HepG2 (cell line): ENCODE measurements around the gene PSMD12. TPM values are rescaled to one million over a fixed set of nuclear protein-coding genes. Genes with fewer than 3 reads are reported as not detected.
A peak's percentile ranks its signal among the peaks of the same experiment; 100 is the strongest.

Source experiments
- ATAD3A ChIP-seq: sonication (generic); formaldehyde crosslinking; IDR thresholded peaks from 2 replicates; pipeline ENCODE4 v1.4.0; 2020; ENCODE audit warnings: missing genetic modification reagents
- FOXM1 ChIP-seq: sonication (generic); formaldehyde crosslinking; IDR thresholded peaks from 2 replicates; pipeline ENCODE4 v1.5.0; 2020; ENCODE audit warnings: missing genetic modification reagents
- IRF2 ChIP-seq: IDR thresholded peaks from 2 replicates; pipeline ENCODE4 v1.6.1; 2018; ENCODE audit warnings: missing genetic modification reagents, missing compliant biosample characterization
- MYC ChIP-seq: sonication (generic); formaldehyde crosslinking; IDR thresholded peaks from 2 replicates; pipeline ENCODE4 v1.9.0; 2021; ENCODE audit warnings: missing genetic modification reagents, borderline replicate concordance
- NFE2L1 ChIP-seq: sonication (generic); formaldehyde crosslinking; IDR thresholded peaks from 2 replicates; pipeline ENCODE4 v1.4.0; 2020; ENCODE audit warnings: missing genetic modification reagents, mild to moderate bottlenecking, borderline replicate concordance
- SALL2 ChIP-seq: sonication (generic); formaldehyde crosslinking; IDR thresholded peaks from 2 replicates; pipeline ENCODE4 v1.8.1; 2023; ENCODE audit warnings: mild to moderate bottlenecking, missing genetic modification reagents, inconsistent platforms
- SP5 ChIP-seq: IDR thresholded peaks from 2 replicates; pipeline ENCODE4 v1.6.1; 2016; ENCODE audit warnings: low read depth, borderline replicate concordance
- ZBTB21 ChIP-seq: sonication (generic); formaldehyde crosslinking; IDR thresholded peaks from 2 replicates; pipeline ENCODE4 v1.4.0; 2020; ENCODE audit warnings: missing genetic modification reagents
- ZFYVE20 ChIP-seq: sonication (generic); formaldehyde crosslinking; IDR thresholded peaks from 2 replicates; pipeline ENCODE4 v1.8.0; 2023; ENCODE audit warnings: low read depth, mild to moderate bottlenecking, moderate library complexity, missing genetic modification reagents, borderline replicate concordance
- ZKSCAN5 ChIP-seq: sonication (generic); formaldehyde crosslinking; IDR thresholded peaks from 2 replicates; pipeline ENCODE4 v1.5.1; 2020; ENCODE audit warnings: mild to moderate bottlenecking, missing genetic modification reagents
- ZNF232 ChIP-seq: sonication (generic); formaldehyde crosslinking; IDR thresholded peaks from 2 replicates; pipeline ENCODE4 v1.4.0; 2020; ENCODE audit warnings: missing genetic modification reagents, borderline replicate concordance
- ZNF274 ChIP-seq: sonication (generic); formaldehyde crosslinking; IDR thresholded peaks from 2 replicates; pipeline ENCODE4 v1.5.1; 2020; ENCODE audit warnings: mild to moderate bottlenecking, missing genetic modification reagents
- ZNF432 ChIP-seq: sonication (generic); formaldehyde crosslinking; IDR thresholded peaks from 2 replicates; pipeline ENCODE4 v1.5.0; 2020; ENCODE audit warnings: missing genetic modification reagents, mild to moderate bottlenecking, borderline replicate concordance
- ZNF570 ChIP-seq: sonication (generic); formaldehyde crosslinking; IDR thresholded peaks from 2 replicates; pipeline ENCODE4 v1.4.0; 2020; ENCODE audit warnings: mild to moderate bottlenecking, missing genetic modification reagents, borderline replicate concordance
- ZNF607 ChIP-seq: sonication (generic); formaldehyde crosslinking; IDR thresholded peaks from 2 replicates; pipeline ENCODE4 v1.5.1; 2020; ENCODE audit warnings: missing genetic modification reagents, mild to moderate bottlenecking, borderline replicate concordance
- polyA plus RNA-seq, 8 experiments: library from polyadenylated mRNA; depleted of rRNA in 3 of 8; stranded (reverse) in 7 of 8; unstranded in 1 of 8; fragments of >200 nt; fragmentation: Illumina TruSeq in 4 of 8; extraction: Trizol in 4 of 8; gene quantifications; 2 replicates each; pipeline versions ENCODE4 v1.2.1 to v1.2.3, GENCODE V29; 2011 to 2016; ENCODE audit warnings: low read depth in 4 of 8, missing spikeins in 1 of 8, mixed read lengths in 1 of 8; ENCODE audit not compliant: insufficient read depth in 1 of 8
- total RNA-seq, 5 experiments: library from RNA; depleted of rRNA; stranded (reverse); fragments of >200 nt; fragmentation: Illumina TruSeq; extraction: Trizol; gene quantifications; 2 replicates each; pipeline ENCODE4 v1.2.3, GENCODE V29; 2016; ENCODE audit warnings: low read depth in 1 of 5
- TF ChIP-seq, protein P1 (sequence below): sonication (generic); formaldehyde crosslinking; IDR thresholded peaks from 2 replicates; pipeline ENCODE4 v1.5.0; 2020; ENCODE audit warnings: mild to moderate bottlenecking, missing genetic modification reagents
- TF ChIP-seq, protein P2 (sequence below), 2 experiments: sonication (generic) in 1 of 2; formaldehyde crosslinking in 1 of 2; IDR thresholded peaks; 2 replicates each; pipeline versions ENCODE4 v1.6.1 to v1.9.0; 2014 to 2022; ENCODE audit warnings: antibody characterized with exemption in 1 of 2, borderline replicate concordance in 1 of 2, inconsistent platforms in 1 of 2, low read depth in 1 of 2, missing genetic modification reagents in 1 of 2
- TF ChIP-seq, protein P3 (sequence below): sonication (generic); formaldehyde crosslinking; IDR thresholded peaks from 2 replicates; pipeline ENCODE4 v1.4.0; 2020; ENCODE audit warnings: missing genetic modification reagents, borderline replicate concordance

PSMD12 gene
- total and polyA plus RNA-seq, 2 of the 13 experiments (the other 11 are each of a cell fraction or from before 2014, with no cell fraction given): 27.4 to 71.7 TPM

DNA sequence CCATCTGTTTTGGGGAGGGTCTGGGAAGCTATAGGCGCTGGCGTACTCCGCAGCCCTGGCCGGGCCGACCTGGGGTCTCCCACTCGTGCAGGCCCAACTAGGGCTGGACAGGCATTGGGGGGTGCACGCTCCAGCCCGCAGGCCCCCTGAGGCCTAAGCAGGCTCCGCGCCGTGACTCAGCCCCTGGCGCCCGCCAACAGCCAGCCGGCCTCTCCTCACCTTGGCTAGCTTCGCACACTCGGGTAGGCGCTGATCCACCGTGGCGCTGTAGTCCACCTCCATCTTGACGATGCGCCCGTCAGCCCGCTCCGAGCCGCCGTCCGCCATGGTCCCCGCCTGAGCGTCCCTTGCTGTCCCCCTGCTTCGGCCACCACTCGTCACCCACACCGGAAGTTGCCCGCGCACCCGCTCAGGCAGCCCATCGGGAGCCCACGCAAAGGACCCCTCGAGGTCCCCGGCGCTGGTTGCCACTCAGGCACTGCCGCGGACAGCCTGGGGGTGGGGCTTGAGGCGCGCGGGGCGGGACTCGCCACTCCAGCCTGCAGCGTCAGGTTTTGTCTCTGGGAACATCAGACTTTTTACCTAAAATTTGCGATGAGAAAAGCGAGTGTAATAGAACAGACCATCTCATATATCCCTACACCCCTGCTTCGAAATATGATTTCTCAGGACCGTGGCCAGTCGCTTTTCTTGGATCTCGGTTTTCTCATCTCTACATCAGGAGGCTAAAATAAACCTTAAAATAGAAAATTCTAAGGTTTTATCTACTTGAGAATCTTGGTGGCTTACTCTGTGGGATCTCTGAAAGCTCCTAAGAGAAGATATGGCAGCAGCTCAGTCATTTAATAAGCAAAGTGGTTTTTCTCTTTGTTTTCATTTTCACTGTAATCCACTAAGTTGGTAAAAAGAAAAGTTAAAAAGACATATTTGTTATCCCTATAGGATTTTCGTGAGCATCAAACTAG is at the start of gene PSMD12 (continued):
- TF ChIP-seq, protein P1, sequence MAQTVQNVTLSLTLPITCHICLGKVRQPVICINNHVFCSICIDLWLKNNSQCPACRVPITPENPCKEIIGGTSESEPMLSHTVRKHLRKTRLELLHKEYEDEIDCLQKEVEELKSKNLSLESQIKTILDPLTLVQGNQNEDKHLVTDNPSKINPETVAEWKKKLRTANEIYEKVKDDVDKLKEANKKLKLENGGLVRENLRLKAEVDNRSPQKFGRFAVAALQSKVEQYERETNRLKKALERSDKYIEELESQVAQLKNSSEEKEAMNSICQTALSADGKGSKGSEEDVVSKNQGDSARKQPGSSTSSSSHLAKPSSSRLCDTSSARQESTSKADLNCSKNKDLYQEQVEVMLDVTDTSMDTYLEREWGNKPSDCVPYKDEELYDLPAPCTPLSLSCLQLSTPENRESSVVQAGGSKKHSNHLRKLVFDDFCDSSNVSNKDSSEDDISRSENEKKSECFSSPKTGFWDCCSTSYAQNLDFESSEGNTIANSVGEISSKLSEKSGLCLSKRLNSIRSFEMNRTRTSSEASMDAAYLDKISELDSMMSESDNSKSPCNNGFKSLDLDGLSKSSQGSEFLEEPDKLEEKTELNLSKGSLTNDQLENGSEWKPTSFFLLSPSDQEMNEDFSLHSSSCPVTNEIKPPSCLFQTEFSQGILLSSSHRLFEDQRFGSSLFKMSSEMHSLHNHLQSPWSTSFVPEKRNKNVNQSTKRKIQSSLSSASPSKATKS (CRISPR knock-in tag): no peak
- TF ChIP-seq ZNF274 (CRISPR knock-in tag) (peak; percentile 98), NFE2L1 (CRISPR knock-in tag) (peak; percentile 99), ZNF432 (CRISPR knock-in tag) (no peak; the same call in 1 of the 2 replicates), ZNF607 (CRISPR knock-in tag) (peak; percentile 94), ZBTB21 (CRISPR knock-in tag) (peak; percentile 38; the same call in 1 of the 2 replicates), MYC (peak; percentile 91), ZKSCAN5 (CRISPR knock-in tag) (peak; percentile 64; the same call in 1 of the 2 replicates), ZFYVE20 (CRISPR knock-in tag) (peak; percentile 64; the same call in 1 of the 2 replicates), SP5 (CRISPR knock-in tag) (0 out of 2 replicates have a peak, but pooled peaks have one; percentile 58), ZNF570 (CRISPR knock-in tag) (no peak), ATAD3A (CRISPR knock-in tag) (0 out of 2 replicates have a peak, but pooled peaks have one; percentile 64), ZNF232 (CRISPR knock-in tag) (peak; percentile 86), IRF2 (CRISPR knock-in tag) (peak; percentile 96; the same call in 1 of the 2 replicates), SALL2 (CRISPR knock-in tag) (peak; percentile 97), FOXM1 (CRISPR knock-in tag) (no peak)
- TF ChIP-seq, protein P2, sequence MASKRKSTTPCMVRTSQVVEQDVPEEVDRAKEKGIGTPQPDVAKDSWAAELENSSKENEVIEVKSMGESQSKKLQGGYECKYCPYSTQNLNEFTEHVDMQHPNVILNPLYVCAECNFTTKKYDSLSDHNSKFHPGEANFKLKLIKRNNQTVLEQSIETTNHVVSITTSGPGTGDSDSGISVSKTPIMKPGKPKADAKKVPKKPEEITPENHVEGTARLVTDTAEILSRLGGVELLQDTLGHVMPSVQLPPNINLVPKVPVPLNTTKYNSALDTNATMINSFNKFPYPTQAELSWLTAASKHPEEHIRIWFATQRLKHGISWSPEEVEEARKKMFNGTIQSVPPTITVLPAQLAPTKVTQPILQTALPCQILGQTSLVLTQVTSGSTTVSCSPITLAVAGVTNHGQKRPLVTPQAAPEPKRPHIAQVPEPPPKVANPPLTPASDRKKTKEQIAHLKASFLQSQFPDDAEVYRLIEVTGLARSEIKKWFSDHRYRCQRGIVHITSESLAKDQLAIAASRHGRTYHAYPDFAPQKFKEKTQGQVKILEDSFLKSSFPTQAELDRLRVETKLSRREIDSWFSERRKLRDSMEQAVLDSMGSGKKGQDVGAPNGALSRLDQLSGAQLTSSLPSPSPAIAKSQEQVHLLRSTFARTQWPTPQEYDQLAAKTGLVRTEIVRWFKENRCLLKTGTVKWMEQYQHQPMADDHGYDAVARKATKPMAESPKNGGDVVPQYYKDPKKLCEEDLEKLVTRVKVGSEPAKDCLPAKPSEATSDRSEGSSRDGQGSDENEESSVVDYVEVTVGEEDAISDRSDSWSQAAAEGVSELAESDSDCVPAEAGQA (IDR thresholded peaks at IDR 0.05; ENCODE audit: low read depth): peak; percentile 58
- TF ChIP-seq, protein P2 (CRISPR knock-in tag; IDR thresholded peaks at IDR 0.05; ENCODE audit: borderline replicate concordance): peak; percentile 93; the same call in 1 of the 2 replicates
- TF ChIP-seq, protein P3, sequence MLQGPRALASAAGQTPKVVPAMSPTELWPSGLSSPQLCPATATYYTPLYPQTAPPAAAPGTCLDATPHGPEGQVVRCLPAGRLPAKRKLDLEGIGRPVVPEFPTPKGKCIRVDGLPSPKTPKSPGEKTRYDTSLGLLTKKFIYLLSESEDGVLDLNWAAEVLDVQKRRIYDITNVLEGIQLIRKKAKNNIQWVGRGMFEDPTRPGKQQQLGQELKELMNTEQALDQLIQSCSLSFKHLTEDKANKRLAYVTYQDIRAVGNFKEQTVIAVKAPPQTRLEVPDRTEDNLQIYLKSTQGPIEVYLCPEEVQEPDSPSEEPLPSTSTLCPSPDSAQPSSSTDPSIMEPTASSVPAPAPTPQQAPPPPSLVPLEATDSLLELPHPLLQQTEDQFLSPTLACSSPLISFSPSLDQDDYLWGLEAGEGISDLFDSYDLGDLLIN (CRISPR knock-in tag): peak; percentile 67; the same call in 1 of the 2 replicates
